Activated T-helper 9 cell treated with anti-CD3 and anti-CD28 coated beads, Interleukin-2, amount 50 U/mL, for 16 hours (primary cell): ENCODE measurements around the gene ZNF792.
"Not testable (repeated sequence)": the region's sequence is repeated elsewhere in the genome, so short reads cannot be mapped to it uniquely, and the experiment has no call there.

ENCODE experiments used
- DNase-seq: peaks from one replicate; pipeline ENCODE4 v3.0.0-alpha.2; 2020; ENCODE audit warnings: low read depth

Gene ZNF792

GRCh38 chr19:34998777-34999497, 34.9 kb upstream of the ZNF792 start:
- no peak for DNase-seq

- not testable (repeated sequence) for DNase-seq
Measured at GRCh38 chr19:34998224-34998623, 34.2 kb upstream of the ZNF792 start.

DNA sequence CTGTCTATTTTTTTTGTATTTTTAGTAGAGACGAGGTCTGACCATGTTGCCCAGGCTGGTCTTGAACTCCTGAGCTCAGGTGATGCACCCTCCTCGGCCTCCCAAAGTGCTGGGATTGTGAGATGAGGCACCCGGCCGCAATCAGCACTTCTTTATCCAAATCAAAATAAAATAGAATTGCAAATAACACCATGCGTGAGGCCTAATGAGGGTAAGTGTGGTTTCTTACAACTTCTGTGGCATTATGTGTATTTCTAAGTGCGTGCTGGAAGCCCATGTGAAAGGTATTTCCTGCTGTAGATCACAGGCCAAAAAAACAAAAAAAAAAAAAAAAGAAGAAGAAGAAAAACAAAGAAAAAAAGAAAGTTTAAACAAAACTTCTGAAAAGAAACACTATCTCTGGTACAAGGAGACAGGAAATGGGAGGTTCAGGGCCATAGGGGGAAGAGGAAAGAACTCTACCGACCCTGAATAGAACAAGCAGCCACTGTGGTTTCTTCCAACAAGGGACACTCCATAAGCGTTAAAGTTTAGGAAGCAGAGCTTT, 33.1 kb upstream of the ZNF792 start:
- no peak for DNase-seq

DNA sequence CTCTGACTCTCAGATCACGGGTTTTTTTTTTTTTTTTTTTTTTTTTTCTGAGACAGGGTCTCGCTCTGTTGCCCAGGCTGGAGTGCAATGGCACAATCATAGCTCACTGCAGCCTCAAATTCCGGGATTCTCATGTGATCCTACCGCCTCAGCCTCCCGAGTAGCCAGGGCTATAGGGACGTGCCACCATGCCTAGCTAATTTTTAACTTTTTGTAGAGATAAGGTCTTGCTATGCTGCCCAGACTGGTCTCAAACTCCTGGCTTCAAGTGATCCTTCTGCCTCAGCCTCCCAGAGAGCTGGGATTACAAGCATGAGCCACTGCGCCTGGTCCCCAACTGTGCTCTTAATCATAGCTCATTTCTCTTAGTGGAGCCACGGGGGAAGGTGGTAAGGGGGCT, 31.5 kb upstream of the ZNF792 start:
- DNase-seq, result no peak

GRCh38 chr19:34994643-34995541, 30.9 kb upstream of the ZNF792 start:
- DNase-seq, result no peak

- no peak for DNase-seq
Measured at GRCh38 chr19:34994286-34994642, 30.2 kb upstream of the ZNF792 start.

DNA sequence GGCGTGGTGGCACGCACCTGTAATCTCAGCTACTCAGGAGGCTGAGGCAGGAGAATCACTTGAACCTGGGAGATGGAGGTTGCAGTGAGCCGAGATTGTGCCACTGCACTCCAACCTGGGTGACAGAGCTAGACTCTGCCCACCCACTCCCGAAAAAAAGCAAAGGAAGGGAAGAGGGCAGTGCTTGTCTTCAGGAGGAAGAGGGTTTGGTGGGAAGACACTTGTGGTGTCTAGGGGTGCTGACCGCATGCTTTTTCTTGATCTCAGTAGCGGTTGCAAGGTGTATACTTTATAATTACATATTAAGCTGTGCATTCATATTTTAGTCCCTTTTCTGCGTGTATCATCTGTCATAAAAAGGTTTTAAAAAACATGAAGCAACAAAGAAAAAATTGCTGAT, 28.6 kb upstream of the ZNF792 start:
- DNase-seq, result not testable (repeated sequence)

- DNase-seq, result no peak
Measured at GRCh38 chr19:34991542-34992333, 27.7 kb upstream of the ZNF792 start.

DNA sequence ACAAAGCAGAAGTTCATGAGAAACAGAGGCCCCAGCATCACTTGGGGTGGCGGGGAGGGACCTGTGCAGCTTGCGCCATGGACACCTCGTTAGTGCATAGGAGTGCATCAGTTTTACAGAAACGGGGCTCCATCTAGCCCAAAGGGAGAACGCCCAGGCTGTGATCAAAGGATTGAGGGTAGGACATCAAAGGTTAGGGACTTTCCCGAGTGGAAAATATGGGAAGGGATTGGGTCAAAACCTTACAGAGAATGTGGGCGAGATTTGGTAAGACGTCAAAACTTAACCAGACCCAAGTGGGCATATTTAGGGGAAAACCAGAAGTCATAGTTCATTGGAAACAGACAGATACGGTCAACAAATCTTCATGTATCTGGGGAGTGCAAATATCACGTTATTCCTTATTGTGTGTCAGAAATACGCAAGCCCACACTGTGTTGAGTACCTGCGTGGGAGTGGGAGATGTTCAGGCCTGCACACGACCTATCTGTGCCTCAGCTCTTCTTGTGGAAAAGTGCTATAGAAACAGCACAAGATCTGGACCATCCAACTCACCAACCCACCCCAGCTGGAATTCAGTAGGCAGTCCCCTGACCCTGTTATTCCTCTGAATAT, 26.7 kb upstream of the ZNF792 start:
- no peak for DNase-seq

DNA sequence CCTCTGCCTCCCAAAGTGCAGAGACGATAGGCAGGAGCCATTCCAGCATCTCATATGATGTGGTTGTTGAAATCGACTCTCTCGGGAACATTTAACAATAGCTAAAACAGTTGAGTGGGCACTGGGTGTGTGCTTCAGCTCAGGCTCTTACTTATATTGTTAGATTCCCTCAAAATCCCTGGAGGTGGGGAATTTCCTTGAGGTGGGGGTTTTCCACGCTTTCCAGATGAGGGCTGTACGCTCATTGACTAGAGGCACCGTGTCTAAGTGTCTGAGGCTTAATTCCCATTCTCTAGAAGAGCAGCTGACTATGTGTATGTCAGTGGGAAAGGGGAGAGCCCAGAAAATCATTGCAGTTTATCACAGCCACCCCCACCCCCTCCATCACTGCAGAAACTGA, 25.3 kb upstream of the ZNF792 start:
- no peak for DNase-seq

GRCh38 chr19:34988119-34988518, 24.1 kb upstream of the ZNF792 start:
- no peak for DNase-seq

- DNase-seq, result no peak
Measured at GRCh38 chr19:34985249-34986022, 21.4 kb upstream of the ZNF792 start.

DNA sequence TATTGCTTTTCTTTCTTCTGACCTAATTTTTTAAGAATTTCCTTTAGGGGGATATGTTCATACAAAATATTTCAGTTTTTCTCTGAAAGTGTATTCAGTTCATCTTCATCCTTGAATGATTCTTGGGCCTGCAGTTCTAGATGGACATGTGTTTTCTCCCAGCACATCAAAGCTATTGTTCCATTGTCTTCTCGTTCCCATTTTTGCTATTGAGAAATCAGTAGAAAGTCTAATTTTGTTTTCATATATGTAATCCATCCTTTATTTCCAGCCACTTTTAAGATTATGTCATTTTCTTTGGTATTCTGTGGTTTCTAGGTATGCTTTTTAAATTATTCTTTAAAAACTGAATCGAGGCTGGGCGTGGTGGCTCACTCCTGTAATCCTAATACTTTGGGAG, 20.3 kb upstream of the ZNF792 start:
- DNase-seq, result no peak

DNA sequence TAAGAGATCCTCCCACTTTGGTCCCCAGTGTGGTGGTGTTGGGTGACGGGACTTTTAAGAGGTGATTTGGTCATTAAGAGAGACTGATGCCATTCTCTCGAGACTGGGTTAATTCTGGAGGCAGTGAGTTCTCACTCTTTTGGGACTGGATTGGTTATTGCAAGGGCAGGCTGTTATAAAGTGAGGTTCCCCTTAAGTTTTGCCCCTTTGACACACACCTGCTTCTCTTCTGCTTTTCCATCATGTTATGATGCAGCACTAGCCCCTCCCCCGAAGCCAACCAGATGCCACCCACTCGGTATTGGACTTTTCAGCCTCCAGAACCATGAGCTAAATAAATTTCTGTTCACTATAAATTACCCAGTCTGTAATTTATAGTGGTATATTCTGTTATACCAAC, 19.8 kb upstream of the ZNF792 start:
- DNase-seq, result no peak

DNA sequence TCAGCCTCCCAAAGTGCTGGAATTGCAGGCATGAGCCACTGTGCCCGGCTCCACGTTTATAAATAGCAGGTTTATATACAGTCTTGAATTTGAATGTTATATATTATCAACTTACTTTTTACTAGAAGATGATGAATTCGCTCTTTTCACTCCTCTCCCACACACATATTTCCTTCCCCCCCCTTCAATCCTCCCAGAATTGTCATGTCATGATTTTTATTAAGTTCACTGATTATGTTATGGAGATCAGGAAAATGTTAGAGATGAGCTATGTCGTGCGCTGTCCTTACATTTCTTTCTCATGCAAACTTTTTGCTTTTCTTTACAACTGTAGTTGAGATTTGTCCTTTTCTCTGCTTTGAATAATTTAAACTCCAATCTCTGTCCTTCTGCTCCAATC, 18.2 kb upstream of the ZNF792 start:
- DNase-seq, result no peak

DNA sequence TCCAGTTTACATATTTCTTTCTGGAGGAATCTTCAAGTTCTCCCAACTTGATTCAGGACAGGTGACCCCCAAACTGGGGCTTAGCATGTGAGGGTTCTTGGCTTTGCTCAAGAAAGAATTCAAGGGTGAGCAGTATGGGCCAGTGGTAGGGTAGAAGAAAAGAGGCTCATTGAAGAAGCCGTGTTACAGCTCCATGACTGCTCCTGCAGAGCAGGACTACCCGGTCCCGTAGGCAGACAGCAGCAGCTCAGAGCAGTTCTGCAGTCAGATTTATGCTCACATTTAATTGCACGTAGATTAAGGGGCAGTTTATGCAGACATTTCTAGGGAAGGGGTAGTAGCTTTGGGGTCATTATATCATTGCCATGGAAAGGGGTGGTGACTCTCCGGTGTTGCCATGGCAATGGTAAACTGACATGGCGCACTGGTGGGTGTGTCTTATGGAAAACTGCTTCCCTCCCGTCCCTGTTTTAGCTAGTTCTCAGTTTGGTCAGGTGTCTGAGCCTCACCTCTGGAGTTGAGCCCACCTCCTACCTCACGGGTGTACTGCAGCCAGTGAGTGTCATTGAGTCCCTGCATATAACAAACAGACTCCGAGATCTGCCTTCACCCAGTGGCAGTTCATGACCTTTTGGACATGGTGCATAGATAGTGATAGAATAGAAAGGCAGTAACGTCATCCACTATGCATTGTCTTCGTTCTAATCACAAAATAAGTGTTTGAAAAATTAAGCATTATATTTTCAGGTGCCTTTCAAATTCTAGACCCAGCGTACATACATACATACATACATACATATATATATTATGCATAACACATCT, 16.0 kb upstream of the ZNF792 start:
- no peak for DNase-seq

DNA sequence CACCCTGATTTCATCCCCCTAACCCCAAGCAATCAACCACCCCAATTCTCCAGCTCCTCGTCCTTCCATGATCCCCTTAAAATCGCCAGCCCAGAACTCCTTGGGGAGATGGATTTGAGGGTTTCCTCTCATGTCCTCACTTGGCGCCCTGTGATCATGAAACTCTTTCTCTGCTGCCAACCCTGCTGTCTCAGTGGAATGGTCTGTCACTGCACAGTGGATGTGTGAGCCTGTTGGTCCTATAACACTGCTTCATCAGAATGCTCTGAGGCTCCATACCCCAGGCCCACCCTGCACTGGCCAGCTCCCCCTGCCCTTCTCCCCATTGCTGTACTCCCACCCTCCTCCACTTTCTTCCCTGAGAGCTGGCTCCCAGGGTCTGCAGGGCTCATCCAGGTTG, 12.6 kb upstream of the ZNF792 start:
- DNase-seq, result no peak

- DNase-seq, result no peak
Measured at GRCh38 chr19:34975056-34975455, 11.0 kb upstream of the ZNF792 start.

DNA sequence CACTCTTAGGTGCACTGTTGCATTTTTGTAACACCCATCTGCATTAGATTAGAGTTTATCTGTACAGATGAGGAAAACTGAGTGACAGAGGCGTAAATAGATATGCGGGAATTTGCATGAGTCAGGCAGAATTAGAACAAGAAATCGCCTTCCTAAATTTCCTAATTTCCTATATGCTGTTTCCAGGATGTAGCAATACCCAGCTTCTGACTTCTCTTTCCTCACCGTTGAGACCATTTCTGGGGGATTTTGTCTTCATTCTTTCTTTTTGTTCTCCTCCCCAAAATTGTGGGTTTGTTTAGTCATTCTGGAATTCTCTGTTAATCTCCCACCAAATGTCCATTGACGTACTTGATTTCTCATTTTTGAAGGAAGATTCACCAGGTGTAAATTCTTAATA, 10.6 kb upstream of the ZNF792 start:
- no peak for DNase-seq

- no peak for DNase-seq
Measured at GRCh38 chr19:34972163-34972705, 8.2 kb upstream of the ZNF792 start.
